ENCODE results near the gene HK1.

DNA sequence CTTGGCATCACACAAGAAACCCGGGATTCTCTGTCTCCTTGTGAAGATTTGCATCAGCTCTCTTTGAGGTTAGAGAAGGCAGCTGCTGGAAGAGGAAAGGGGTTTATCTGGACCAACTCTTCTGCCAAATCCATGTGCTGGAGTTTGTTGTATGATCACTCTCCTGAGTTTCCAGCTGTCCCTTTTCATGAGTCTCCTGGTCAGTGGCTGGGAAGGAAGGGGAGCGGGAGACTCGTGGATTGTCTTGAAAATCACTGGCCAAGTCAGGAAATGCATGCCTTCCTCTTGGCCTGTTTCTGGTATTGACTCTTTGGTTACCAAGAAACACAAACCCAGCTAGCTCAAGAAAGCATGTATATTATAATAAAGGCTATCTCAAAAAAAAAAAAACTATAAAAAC is 99.6 kb downstream of the HK1 start:
- TF ChIP-seq, protein P1, sequence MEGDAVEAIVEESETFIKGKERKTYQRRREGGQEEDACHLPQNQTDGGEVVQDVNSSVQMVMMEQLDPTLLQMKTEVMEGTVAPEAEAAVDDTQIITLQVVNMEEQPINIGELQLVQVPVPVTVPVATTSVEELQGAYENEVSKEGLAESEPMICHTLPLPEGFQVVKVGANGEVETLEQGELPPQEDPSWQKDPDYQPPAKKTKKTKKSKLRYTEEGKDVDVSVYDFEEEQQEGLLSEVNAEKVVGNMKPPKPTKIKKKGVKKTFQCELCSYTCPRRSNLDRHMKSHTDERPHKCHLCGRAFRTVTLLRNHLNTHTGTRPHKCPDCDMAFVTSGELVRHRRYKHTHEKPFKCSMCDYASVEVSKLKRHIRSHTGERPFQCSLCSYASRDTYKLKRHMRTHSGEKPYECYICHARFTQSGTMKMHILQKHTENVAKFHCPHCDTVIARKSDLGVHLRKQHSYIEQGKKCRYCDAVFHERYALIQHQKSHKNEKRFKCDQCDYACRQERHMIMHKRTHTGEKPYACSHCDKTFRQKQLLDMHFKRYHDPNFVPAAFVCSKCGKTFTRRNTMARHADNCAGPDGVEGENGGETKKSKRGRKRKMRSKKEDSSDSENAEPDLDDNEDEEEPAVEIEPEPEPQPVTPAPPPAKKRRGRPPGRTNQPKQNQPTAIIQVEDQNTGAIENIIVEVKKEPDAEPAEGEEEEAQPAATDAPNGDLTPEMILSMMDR (IDR thresholded peaks at IDR 0.05) = no peak
- TF ChIP-seq POLR2A (IDR thresholded peaks at IDR 0.05) = no peak

All from uterus (tissue), 2 donors.